ENCODE measurements around the gene BRSK2.

BRSK2 gene

DNA sequence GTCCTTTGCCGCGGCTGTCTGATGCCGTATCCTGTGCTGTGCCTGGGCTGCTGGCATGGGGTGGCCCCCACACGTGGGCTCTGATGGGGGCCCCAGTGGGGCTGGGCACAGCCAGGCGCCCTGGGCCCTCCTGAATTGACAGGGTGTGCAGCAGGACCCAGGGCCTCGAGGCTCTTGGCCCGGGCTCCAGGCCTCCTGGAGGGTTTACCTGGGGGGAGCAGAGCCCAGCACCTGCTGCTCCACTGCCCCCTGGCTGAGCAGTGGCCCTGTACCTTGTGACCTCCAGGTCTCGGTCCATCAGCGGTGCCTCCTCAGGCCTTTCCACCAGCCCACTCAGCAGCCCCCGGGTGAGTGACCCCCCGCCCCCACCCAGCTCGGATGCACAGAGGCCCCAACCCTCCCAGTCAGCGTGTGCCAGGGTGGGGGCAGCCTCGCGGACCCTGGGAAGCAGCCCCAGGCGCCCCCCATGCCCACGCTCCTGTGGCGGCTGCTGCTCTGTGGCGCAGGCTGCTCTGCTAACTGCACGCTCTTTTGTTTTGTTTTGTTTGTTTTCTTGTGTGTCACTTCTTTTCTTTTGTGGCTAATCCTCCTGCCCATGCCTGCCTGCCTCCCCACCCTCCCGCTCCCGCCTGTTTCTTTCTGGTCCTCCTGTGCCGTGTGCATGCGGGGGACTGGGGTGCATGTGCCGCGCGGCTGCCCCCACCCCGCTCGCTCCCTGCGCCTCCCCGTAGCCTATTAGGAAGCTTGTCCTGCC is 59.9 kb downstream of the BRSK2 start:
- CTCF ChIA-PET, result no interaction called here
- POLR2A ChIA-PET, result no interaction called here
- peak; percentile 35; the same call in 1 of the 2 replicates for TF ChIP-seq GLIS2 (tag by site-specific recombination; IDR thresholded peaks at IDR 0.05)
- 0 out of 2 replicates have a peak, but pooled peaks have one; percentile 12 for TF ChIP-seq PATZ1 (tag by site-specific recombination; IDR thresholded peaks at IDR 0.05)
- no peak for TF ChIP-seq ZNF645 (tag by site-specific recombination; IDR thresholded peaks at IDR 0.05)
- no peak for TF ChIP-seq ZBTB44 (tag by site-specific recombination; IDR thresholded peaks at IDR 0.05)
- Histone ChIP-seq H3K4me3 (ENCODE audit: low read depth, low read length) (no peak overlapping the region), H3K27ac (ENCODE audit: extremely low read depth, low read depth, low read length) (no peak overlapping the region), H3K36me3 (ENCODE audit: control insufficient read depth in 2 of 2, insufficient read depth in 1 of 2, low read length in 2 of 2) (peaks cover 0 to 77% of the 10 kb centered on the region in 2 experiments; a peak in 1 of 3 replicates), H3K9me3 (ENCODE audit: control insufficient read depth, insufficient read depth, low read depth, low read length) (no peaks in the 10 kb centered on the region), H3K4me1 (ENCODE audit: control insufficient read depth, insufficient read depth, low read length) (no peaks in the 10 kb centered on the region)

GRCh38 chr11:1450344-1450875 is 60.7 kb downstream of the BRSK2 start:
- CTCF ChIA-PET, result no interaction called here
- H3K9me3 ChIP-seq (ENCODE audit: control insufficient read depth, insufficient read depth, low read depth, low read length), result no peaks in the 10 kb centered on the region
- H3K27ac ChIP-seq (ENCODE audit: extremely low read depth, low read depth, low read length), result no peak overlapping the region
- TF ChIP-seq ZNF830 (tag by site-specific recombination; IDR thresholded peaks at IDR 0.05; ENCODE audit: low read depth) (no peak), ZNF529 (tag by site-specific recombination; IDR thresholded peaks at IDR 0.05; ENCODE audit: insufficient replicate concordance) (no peak), ZNF2 (tag by site-specific recombination; IDR thresholded peaks at IDR 0.05) (no peak), OVOL3 (tag by site-specific recombination; IDR thresholded peaks at IDR 0.05) (no peak), ZNF660 (tag by site-specific recombination; IDR thresholded peaks at IDR 0.05) (no peak), TCF7L2 (IDR thresholded peaks at IDR 0.05; ENCODE audit: borderline replicate concordance, low read depth, low read length) (no peak), ZNF521 (tag by site-specific recombination; IDR thresholded peaks at IDR 0.05) (no peak), ZNF23 (tag by site-specific recombination; IDR thresholded peaks at IDR 0.05; ENCODE audit: borderline replicate concordance) (no peak), ZNF140 (tag by site-specific recombination; IDR thresholded peaks at IDR 0.05) (no peak), ZXDB (tag by site-specific recombination; IDR thresholded peaks at IDR 0.05) (no peak), ZNF585B (tag by site-specific recombination; IDR thresholded peaks at IDR 0.05) (no peak), ZNF843 (tag by site-specific recombination; IDR thresholded peaks at IDR 0.05) (no peak)
- TF ChIP-seq, protein P1, sequence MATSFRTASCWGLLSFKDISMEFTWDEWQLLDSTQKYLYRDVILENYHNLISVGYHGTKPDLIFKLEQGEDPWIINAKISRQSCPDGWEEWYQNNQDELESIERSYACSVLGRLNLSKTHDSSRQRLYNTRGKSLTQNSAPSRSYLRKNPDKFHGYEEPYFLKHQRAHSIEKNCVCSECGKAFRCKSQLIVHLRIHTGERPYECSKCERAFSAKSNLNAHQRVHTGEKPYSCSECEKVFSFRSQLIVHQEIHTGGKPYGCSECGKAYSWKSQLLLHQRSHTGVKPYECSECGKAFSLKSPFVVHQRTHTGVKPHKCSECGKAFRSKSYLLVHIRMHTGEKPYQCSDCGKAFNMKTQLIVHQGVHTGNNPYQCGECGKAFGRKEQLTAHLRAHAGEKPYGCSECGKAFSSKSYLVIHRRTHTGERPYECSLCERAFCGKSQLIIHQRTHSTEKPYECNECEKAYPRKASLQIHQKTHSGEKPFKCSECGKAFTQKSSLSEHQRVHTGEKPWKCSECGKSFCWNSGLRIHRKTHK (tag by site-specific recombination; IDR thresholded peaks at IDR 0.05), result no peak
- TF ChIP-seq, protein P2, sequence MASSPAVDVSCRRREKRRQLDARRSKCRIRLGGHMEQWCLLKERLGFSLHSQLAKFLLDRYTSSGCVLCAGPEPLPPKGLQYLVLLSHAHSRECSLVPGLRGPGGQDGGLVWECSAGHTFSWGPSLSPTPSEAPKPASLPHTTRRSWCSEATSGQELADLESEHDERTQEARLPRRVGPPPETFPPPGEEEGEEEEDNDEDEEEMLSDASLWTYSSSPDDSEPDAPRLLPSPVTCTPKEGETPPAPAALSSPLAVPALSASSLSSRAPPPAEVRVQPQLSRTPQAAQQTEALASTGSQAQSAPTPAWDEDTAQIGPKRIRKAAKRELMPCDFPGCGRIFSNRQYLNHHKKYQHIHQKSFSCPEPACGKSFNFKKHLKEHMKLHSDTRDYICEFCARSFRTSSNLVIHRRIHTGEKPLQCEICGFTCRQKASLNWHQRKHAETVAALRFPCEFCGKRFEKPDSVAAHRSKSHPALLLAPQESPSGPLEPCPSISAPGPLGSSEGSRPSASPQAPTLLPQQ (tag by site-specific recombination; IDR thresholded peaks at IDR 0.05), result no peak
- TF ChIP-seq, protein P3, sequence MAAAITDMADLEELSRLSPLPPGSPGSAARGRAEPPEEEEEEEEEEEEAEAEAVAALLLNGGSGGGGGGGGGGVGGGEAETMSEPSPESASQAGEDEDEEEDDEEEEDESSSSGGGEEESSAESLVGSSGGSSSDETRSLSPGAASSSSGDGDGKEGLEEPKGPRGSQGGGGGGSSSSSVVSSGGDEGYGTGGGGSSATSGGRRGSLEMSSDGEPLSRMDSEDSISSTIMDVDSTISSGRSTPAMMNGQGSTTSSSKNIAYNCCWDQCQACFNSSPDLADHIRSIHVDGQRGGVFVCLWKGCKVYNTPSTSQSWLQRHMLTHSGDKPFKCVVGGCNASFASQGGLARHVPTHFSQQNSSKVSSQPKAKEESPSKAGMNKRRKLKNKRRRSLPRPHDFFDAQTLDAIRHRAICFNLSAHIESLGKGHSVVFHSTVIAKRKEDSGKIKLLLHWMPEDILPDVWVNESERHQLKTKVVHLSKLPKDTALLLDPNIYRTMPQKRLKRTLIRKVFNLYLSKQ (tag by site-specific recombination; IDR thresholded peaks at IDR 0.05; ENCODE audit: borderline replicate concordance), result no peak
- no peaks in the 10 kb centered on the region for H3K4me1 ChIP-seq (ENCODE audit: control insufficient read depth, insufficient read depth, low read length)
- H3K4me3 ChIP-seq (ENCODE audit: low read depth, low read length), result no peak overlapping the region
- peaks cover 0 to 70% of the 10 kb centered on the region in 2 experiments; a peak in 1 of 3 replicates for H3K36me3 ChIP-seq (ENCODE audit: control insufficient read depth in 2 of 2, insufficient read depth in 1 of 2, low read length in 2 of 2)
- POLR2A ChIA-PET, result no interaction called here

Measured in HEK293 (cell line).